ENCODE results near the gene AGAP1. TPM values are rescaled to one million over a fixed set of nuclear protein-coding genes. Genes with fewer than 3 reads are reported as not detected.
A peak's percentile ranks its signal among the peaks of the same experiment; 100 is the strongest.

The AGAP1 gene
- total RNA-seq, 1 donor, result 18.5 TPM

- TF ChIP-seq CTCF (IDR thresholded peaks at IDR 0.05; ENCODE audit: extremely low read depth, low read depth, low read length), result no peak
- no peak for DNase-seq (ENCODE audit: insufficient read length, low spot score, missing footprints)
- Histone ChIP-seq H3K27ac (ENCODE audit: low read depth, low read length) (no peak overlapping the region), H3K79me2 (ENCODE audit: insufficient read depth, low read length) (no peaks in the 10 kb centered on the region), H3K4me2 (ENCODE audit: insufficient read depth, low read length) (no peak overlapping the region), H3K9me3 (ENCODE audit: low read depth, low read length) (peaks cover 3% of the 10 kb centered on the region), H3K36me3 (ENCODE audit: insufficient read depth, low read length) (peaks cover 7% of the 10 kb centered on the region), H3K27me3 (ENCODE audit: insufficient read depth, low read length) (no peaks in the 10 kb centered on the region), H4K20me1 (ENCODE audit: insufficient read depth, low read length) (no peaks in the 10 kb centered on the region), H2AFZ (ENCODE audit: low read length) (no peak overlapping the region), H3K4me1 (ENCODE audit: insufficient read depth, low read length) (peaks cover 12% of the 10 kb centered on the region), H3K4me3 (ENCODE audit: insufficient read depth, low read length) (no peak overlapping the region)
Observed at GRCh38 chr2:235937936-235938335, 444.1 kb downstream of the AGAP1 start.

- Histone ChIP-seq H3K4me1 (ENCODE audit: insufficient read depth, low read length) (peaks cover 12% of the 10 kb centered on the region), H2AFZ (ENCODE audit: low read length) (no peak overlapping the region), H3K4me2 (ENCODE audit: insufficient read depth, low read length) (no peak overlapping the region), H3K79me2 (ENCODE audit: insufficient read depth, low read length) (no peaks in the 10 kb centered on the region), H3K36me3 (ENCODE audit: insufficient read depth, low read length) (peaks cover 7% of the 10 kb centered on the region), H4K20me1 (ENCODE audit: insufficient read depth, low read length) (no peaks in the 10 kb centered on the region), H3K27ac (ENCODE audit: low read depth, low read length) (no peak overlapping the region), H3K4me3 (ENCODE audit: insufficient read depth, low read length) (no peak overlapping the region), H3K9me3 (ENCODE audit: low read depth, low read length) (peaks cover 3% of the 10 kb centered on the region), H3K27me3 (ENCODE audit: insufficient read depth, low read length) (no peaks in the 10 kb centered on the region)
- DNase-seq (ENCODE audit: insufficient read length, low spot score, missing footprints), result no peak
- TF ChIP-seq CTCF (IDR thresholded peaks at IDR 0.05; ENCODE audit: extremely low read depth, low read depth, low read length), result no peak
Observed at GRCh38 chr2:235938611-235939010, 444.8 kb downstream of the AGAP1 start.

GRCh38 chr2:235939471-235939870 lies 445.6 kb downstream of the AGAP1 start:
- H2AFZ ChIP-seq (ENCODE audit: low read length), result no peak overlapping the region
- peaks cover 7% of the 10 kb centered on the region for H3K36me3 ChIP-seq (ENCODE audit: insufficient read depth, low read length)
- peaks cover 12% of the 10 kb centered on the region for H3K4me1 ChIP-seq (ENCODE audit: insufficient read depth, low read length)
- H3K27me3 ChIP-seq (ENCODE audit: insufficient read depth, low read length), result no peaks in the 10 kb centered on the region
- H4K20me1 ChIP-seq (ENCODE audit: insufficient read depth, low read length), result no peaks in the 10 kb centered on the region
- no peaks in the 10 kb centered on the region for H3K79me2 ChIP-seq (ENCODE audit: insufficient read depth, low read length)
- TF ChIP-seq CTCF (IDR thresholded peaks at IDR 0.05; ENCODE audit: extremely low read depth, low read depth, low read length), result no peak
- no peak overlapping the region for H3K4me2 ChIP-seq (ENCODE audit: insufficient read depth, low read length)
- peak overlapping the region; percentile 81 for H3K27ac ChIP-seq (ENCODE audit: low read depth, low read length)
- no peak overlapping the region for H3K4me3 ChIP-seq (ENCODE audit: insufficient read depth, low read length)
- H3K9me3 ChIP-seq (ENCODE audit: low read depth, low read length), result peaks cover 3% of the 10 kb centered on the region
- no peak for DNase-seq (ENCODE audit: insufficient read length, low spot score, missing footprints)

GRCh38 chr2:235940330-235940729 lies 446.5 kb downstream of the AGAP1 start:
- peak overlapping the region; percentile 40 for H3K4me2 ChIP-seq (ENCODE audit: insufficient read depth, low read length)
- peak overlapping the region; percentile 81 for H3K27ac ChIP-seq (ENCODE audit: low read depth, low read length)
- DNase-seq (ENCODE audit: insufficient read length, low spot score, missing footprints), result peak; percentile 97
- peaks cover 12% of the 10 kb centered on the region for H3K4me1 ChIP-seq (ENCODE audit: insufficient read depth, low read length)
- no peaks in the 10 kb centered on the region for H3K27me3 ChIP-seq (ENCODE audit: insufficient read depth, low read length)
- TF ChIP-seq CTCF (IDR thresholded peaks at IDR 0.05; ENCODE audit: extremely low read depth, low read depth, low read length), result no peak
- peaks cover 3% of the 10 kb centered on the region for H3K9me3 ChIP-seq (ENCODE audit: low read depth, low read length)
- H2AFZ ChIP-seq (ENCODE audit: low read length), result no peak overlapping the region
- no peaks in the 10 kb centered on the region for H4K20me1 ChIP-seq (ENCODE audit: insufficient read depth, low read length)
- peaks cover 7% of the 10 kb centered on the region for H3K36me3 ChIP-seq (ENCODE audit: insufficient read depth, low read length)
- no peaks in the 10 kb centered on the region for H3K79me2 ChIP-seq (ENCODE audit: insufficient read depth, low read length)
- H3K4me3 ChIP-seq (ENCODE audit: insufficient read depth, low read length), result no peak overlapping the region
